ENCODE measurements around the gene B4GALNT4. TPM values are rescaled to one million over a fixed set of nuclear protein-coding genes. Genes with fewer than 3 reads are reported as not detected.
A peak's percentile ranks its signal among the peaks of the same experiment; 100 is the strongest.

Gene B4GALNT4
- total RNA-seq, 1 donor from 2014 or later = 39.1 TPM

DNA sequence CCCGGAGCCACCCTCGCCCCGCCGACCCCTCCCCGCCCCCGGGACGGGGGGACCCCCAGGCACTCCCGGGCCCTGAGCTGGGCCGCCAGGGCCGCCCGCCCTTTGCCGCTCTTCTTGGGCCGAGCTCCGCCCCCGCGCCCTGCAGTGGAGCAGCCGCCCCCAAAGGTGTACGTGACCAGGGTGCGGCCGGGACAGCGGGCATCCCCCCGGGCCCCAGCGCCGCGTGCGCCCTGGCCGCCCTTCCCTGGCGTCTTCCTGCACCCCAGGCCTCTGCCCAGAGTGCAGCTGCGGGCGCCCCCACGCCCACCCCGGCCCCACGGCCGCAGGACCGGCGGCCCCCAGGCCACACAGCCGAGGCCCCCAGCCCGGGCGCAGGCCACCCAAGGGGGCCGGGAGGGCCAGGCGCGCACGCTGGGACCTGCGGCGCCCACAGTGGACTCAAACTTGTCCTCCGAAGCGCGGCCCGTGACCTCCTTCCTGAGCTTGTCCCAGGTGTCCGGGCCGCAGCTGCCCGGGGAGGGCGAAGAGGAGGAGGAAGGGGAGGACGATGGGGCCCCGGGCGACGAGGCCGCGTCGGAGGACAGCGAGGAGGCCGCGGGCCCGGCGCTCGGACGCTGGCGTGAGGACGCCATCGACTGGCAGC is 7.4 kb downstream of the B4GALNT4 start:
- TF ChIP-seq CTCF (IDR thresholded peaks at IDR 0.05) = no peak
- H3K9me3 Mint-ChIP-seq (ENCODE audit: low read depth) = no peaks in the 10 kb centered on the region
- no peak overlapping the region for H3K27ac Mint-ChIP-seq (ENCODE audit: unreplicated experiment)
- no peaks in the 10 kb centered on the region for H3K27me3 Mint-ChIP-seq (ENCODE audit: low read depth)
- no peak for DNase-seq (ENCODE audit: low spot score)
- H3K4me1 Mint-ChIP-seq (ENCODE audit: low read depth) = no peaks in the 10 kb centered on the region
- H3K4me3 Mint-ChIP-seq (ENCODE audit: unreplicated experiment) = no peak overlapping the region
- H3K36me3 Mint-ChIP-seq (ENCODE audit: low read depth) = peaks cover 6% of the 10 kb centered on the region

DNA sequence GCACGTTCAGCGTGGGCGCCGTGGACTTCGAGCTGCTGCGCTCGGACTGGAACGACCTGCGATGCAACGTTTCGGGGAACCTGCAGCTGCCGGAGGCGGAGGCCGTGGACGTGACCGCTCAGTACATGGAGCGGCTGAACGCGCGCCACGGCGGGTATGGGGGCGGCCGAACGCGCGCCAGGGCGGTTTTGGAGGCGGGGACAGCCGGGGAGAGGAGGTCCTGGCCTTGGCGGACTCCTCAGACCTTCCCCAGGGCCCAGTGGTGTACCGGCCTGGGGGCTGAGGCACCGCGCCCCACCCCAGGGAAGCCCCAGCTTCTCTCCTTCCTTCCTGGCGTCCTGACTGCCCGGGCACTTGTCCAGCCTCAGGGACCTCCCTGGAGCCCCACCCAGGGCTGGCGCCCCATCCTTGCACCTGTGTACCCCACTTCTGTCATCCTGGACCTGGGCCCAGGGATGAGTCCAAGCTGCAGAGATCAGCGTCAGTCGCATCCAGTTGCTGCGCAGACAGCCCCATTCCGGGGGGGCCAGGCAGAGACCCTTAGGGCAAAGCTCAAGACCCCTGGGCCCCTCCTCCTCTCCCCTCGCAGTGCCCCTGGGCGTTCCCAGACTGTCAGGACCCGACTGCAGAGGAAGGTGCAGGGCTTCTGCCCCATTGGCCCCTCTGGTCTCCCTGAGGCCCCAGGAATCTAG is 8.0 kb downstream of the B4GALNT4 start:
- no peak for DNase-seq (ENCODE audit: low spot score)
- Mint-ChIP-seq H3K4me3 (ENCODE audit: unreplicated experiment) (no peak overlapping the region), H3K4me1 (ENCODE audit: low read depth) (no peaks in the 10 kb centered on the region), H3K27ac (ENCODE audit: unreplicated experiment) (no peak overlapping the region), H3K27me3 (ENCODE audit: low read depth) (no peaks in the 10 kb centered on the region), H3K36me3 (ENCODE audit: low read depth) (peaks cover 6% of the 10 kb centered on the region), H3K9me3 (ENCODE audit: low read depth) (no peaks in the 10 kb centered on the region)
- TF ChIP-seq CTCF (IDR thresholded peaks at IDR 0.05) = no peak

- Mint-ChIP-seq H3K27ac (ENCODE audit: unreplicated experiment) (no peak overlapping the region), H3K4me3 (ENCODE audit: unreplicated experiment) (no peak overlapping the region), H3K27me3 (ENCODE audit: low read depth) (no peaks in the 10 kb centered on the region), H3K9me3 (ENCODE audit: low read depth) (no peaks in the 10 kb centered on the region), H3K36me3 (ENCODE audit: low read depth) (peaks cover 6% of the 10 kb centered on the region), H3K4me1 (ENCODE audit: low read depth) (no peaks in the 10 kb centered on the region)
- DNase-seq (ENCODE audit: low spot score) = no peak
- TF ChIP-seq CTCF (IDR thresholded peaks at IDR 0.05) = no peak
These were observed 8.7 kb downstream of the B4GALNT4 start for GRCh38 chr11:377883-378500.

DNA sequence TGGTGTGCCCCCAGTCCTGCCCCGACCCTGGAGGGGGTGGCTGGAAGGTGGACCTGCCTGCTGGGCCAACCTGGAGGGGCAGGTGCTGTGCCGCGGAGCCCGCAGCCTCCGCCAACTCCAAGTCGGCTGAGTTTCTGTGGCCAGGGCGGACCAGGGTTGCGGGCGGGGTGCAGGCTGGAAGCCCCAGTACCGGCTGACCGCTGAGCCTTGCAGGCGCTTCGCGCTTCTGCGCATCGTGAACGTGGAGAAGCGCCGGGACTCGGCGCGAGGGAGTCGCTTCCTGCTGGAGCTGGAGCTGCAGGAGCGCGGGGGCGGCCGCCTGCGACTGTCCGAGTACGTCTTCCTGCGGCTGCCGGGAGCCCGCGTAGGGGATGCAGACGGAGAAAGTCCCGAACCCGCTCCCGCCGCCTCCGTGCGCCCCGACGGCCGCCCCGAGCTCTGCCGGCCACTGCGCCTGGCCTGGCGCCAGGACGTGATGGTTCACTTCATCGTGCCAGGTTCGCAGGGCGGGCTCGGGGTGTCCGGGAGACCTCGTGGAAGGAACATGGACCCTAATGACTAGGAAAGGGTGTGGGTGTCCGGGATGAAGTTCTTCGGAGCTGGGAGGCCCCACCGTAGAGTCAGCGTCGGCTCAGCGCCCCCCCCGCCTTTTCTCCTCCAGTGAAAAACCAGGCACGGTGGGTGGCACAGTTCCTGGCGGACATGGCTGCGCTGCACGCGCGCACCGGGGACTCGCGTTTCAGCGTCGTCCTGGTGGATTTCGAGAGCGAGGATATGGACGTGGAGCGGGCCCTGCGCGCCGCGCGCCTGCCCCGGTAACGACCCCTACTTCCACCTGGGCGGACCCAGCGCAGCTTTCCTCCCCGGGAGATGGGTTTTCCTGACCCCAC is 10.2 kb downstream of the B4GALNT4 start:
- no peak for TF ChIP-seq CTCF (IDR thresholded peaks at IDR 0.05)
- H3K36me3 Mint-ChIP-seq (ENCODE audit: low read depth) = peaks cover 6% of the 10 kb centered on the region

GRCh38 chr11:380095-380480 is 10.8 kb downstream of the B4GALNT4 start:
- H3K27ac Mint-ChIP-seq (ENCODE audit: unreplicated experiment) = no peak overlapping the region
- H3K4me3 Mint-ChIP-seq (ENCODE audit: unreplicated experiment) = no peak overlapping the region
- DNase-seq (ENCODE audit: low spot score) = no peak
- no peaks in the 10 kb centered on the region for H3K9me3 Mint-ChIP-seq (ENCODE audit: low read depth)
- TF ChIP-seq CTCF (IDR thresholded peaks at IDR 0.05) = no peak
- no peaks in the 10 kb centered on the region for H3K27me3 Mint-ChIP-seq (ENCODE audit: low read depth)
- H3K4me1 Mint-ChIP-seq (ENCODE audit: low read depth) = no peaks in the 10 kb centered on the region
- H3K36me3 Mint-ChIP-seq (ENCODE audit: low read depth) = peaks cover 6% of the 10 kb centered on the region

More for the DNA sequence above, 10.2 kb downstream of the B4GALNT4 start:
- peak; percentile 90 for DNase-seq (ENCODE audit: low spot score)
- no peaks in the 10 kb centered on the region for H3K4me1 Mint-ChIP-seq (ENCODE audit: low read depth)
- H3K27ac Mint-ChIP-seq (ENCODE audit: unreplicated experiment) = no peak overlapping the region
- no peaks in the 10 kb centered on the region for H3K27me3 Mint-ChIP-seq (ENCODE audit: low read depth)
- H3K4me3 Mint-ChIP-seq (ENCODE audit: unreplicated experiment) = no peak overlapping the region
- H3K9me3 Mint-ChIP-seq (ENCODE audit: low read depth) = no peaks in the 10 kb centered on the region
